Cardiac muscle cell (in vitro differentiated cells and primary cell): Measurements from ENCODE around the gene LY6G6D. TPM values are rescaled to one million over a fixed set of nuclear protein-coding genes. Genes with fewer than 3 reads are reported as not detected.

Experiments
- DNase-seq, 2 donors: peaks; one replicate each; pipeline versions ENCODE4 v3.0.0 to v3.0.0-alpha.2; 2010 to 2017; ENCODE audit warnings: low read depth in 1 of 2, low spot score in 1 of 2
- H3K27ac ChIP-seq: fragments of 200-600 bp; sonication (generic); 2 replicates; pipeline ENCODE4 v1.5.1; 2016
- H3K27me3 ChIP-seq: fragments of 200-600 bp; sonication (generic); 2 replicates; pipeline ENCODE4 v1.6.0; 2016; ENCODE audit warnings: control low read depth
- H3K36me3 ChIP-seq: fragments of 200-600 bp; sonication (generic); 2 replicates; pipeline ENCODE4 v1.5.1; 2016; ENCODE audit warnings: control low read depth
- H3K4me1 ChIP-seq: fragments of 200-600 bp; sonication (generic); 2 replicates; pipeline ENCODE4 v1.8.1; 2017; ENCODE audit warnings: low read depth, mild to moderate bottlenecking, mixed run types
- H3K4me3 ChIP-seq: fragments of 200-600 bp; sonication (generic); 2 replicates; pipeline ENCODE4 v1.5.1; 2016; ENCODE audit warnings: mild to moderate bottlenecking
- H3K9me3 ChIP-seq: fragments of 200-600 bp; sonication (generic); 2 replicates; pipeline ENCODE4 v1.5.1; 2017; ENCODE audit warnings: low read depth, mild to moderate bottlenecking, control low read depth
- CTCF ChIP-seq: IDR thresholded peaks from 2 replicates; pipeline ENCODE4 v1.5.1; 2012; ENCODE audit warnings: low read depth, mild to moderate bottlenecking, low read length
- polyA plus RNA-seq: library from polyadenylated mRNA; unstranded; fragments of >200 nt; fragmentation: Nextera tagmentation; extraction: Ambion mirVana; gene quantifications from 2 replicates; pipeline ENCODE4 v1.2.1, GENCODE V29; 2016
- total RNA-seq: library from RNA; depleted of rRNA; stranded (reverse); fragments of >200 nt; gene quantifications from 2 replicates; pipeline ENCODE4 v1.2.3, GENCODE V29; 2016

The LY6G6D gene
- total and polyA plus RNA-seq, 2 experiments from 2014 or later: not detected

DNA sequence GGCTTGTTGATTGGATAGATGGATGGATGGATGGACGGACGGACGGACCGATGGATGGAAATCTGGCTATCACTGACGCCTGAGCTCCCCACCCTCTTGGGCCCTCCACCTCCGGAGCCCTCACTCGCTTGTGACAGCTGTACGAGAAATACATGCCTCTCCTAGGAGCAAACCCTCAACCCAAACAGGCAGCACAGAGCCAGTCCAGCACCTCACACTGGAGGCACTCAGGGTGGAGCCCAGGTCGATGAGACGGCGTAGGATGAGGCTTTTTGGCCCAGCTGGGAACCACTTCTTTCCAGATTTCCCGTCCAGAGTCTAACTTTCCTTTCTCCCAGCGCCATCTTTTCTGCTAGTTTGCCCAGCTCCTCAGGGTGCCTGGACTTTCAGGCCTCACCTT lies 31.6 kb upstream of the LY6G6D start:
- Histone ChIP-seq H3K9me3 (no peaks in the 10 kb centered on the region), H3K27me3 (peaks cover 10% of the 10 kb centered on the region), H3K36me3 (peaks cover 22% of the 10 kb centered on the region), H3K27ac (no peak overlapping the region), H3K4me1 (peaks cover 2% of the 10 kb centered on the region), H3K4me3 (peak overlapping the region; percentile 29)
- DNase-seq: no peak
- TF ChIP-seq CTCF: no peak

DNA sequence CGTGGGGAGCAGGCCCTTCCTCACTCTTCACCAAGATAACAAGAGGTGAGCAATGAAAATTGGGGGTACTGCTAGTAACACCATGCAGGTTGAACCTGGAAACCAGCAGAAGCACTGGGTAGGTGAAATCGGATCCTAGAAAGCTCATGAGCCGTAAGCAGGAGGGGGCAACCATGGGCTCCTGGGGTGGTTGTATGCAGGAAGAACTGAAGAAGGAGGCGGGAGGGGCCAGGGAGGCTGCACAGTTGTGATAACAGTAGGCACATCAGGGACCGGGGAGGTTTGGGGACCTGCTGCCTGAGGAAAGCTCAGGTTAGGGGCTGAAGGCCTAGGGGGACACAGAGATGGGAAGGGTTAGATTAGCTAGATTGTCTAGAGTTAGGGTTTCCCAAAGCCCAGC lies 28.7 kb upstream of the LY6G6D start:
- H3K36me3 ChIP-seq: peaks cover 32% of the 10 kb centered on the region
- no peak overlapping the region for H3K27ac ChIP-seq
- no peak overlapping the region for H3K4me3 ChIP-seq
- peaks cover 9% of the 10 kb centered on the region for H3K27me3 ChIP-seq
- H3K9me3 ChIP-seq: no peaks in the 10 kb centered on the region
- peaks cover under 1% of the 10 kb centered on the region for H3K4me1 ChIP-seq
- TF ChIP-seq CTCF: no peak
- DNase-seq: no peak

- Histone ChIP-seq H3K27me3 (peaks cover under 1% of the 10 kb centered on the region), H3K36me3 (peaks cover 40% of the 10 kb centered on the region), H3K9me3 (no peaks in the 10 kb centered on the region), H3K4me3 (no peak overlapping the region), H3K4me1 (no peaks in the 10 kb centered on the region), H3K27ac (no peak overlapping the region)
- DNase-seq: no peak
- TF ChIP-seq CTCF: no peak
Measured at GRCh38 chr6:31687321-31687720, 27.8 kb upstream of the LY6G6D start.

DNA sequence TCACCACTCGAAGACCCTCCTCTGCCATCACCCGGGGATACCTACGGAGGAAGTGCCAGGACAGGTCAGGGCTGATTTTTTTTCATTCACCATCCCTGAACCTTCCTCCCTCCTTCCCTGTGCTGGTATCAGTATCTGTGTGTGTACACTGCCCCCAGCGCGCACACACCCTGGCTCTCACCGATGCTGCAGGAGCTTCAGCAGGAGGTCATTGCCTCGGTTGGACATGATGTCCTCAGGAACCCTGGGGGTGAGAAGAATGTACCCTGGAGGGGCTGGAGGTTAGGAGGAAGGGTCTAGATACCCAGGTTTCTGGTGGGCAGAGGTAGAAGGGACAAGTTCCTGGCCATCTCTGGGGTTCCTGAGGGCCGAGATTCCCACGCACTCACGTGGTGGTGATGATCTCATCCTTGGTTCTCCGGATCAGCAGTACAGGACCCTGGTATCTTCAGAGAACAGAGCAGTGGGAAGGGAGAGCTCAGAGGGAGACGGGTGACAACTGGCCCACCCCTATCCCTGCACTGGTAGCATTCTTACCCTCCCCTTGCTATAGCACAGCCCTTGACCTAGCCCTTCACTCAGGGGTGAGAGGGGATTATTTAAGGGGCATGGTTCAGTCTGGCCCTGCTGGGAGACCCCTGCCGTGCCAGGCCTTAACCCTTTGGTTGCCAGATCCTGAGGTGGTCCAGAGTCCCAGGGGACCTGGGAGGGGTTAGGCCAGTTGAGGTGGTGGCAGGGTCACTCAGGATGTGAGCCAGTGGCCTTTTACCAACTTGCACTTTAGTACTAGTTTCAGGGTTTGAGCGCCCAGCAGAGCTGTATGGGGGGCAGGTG lies 27.1 kb upstream of the LY6G6D start:
- Histone ChIP-seq H3K9me3 (no peaks in the 10 kb centered on the region), H3K4me1 (no peaks in the 10 kb centered on the region), H3K4me3 (no peak overlapping the region), H3K27me3 (no peaks in the 10 kb centered on the region), H3K36me3 (peaks cover 46% of the 10 kb centered on the region), H3K27ac (no peak overlapping the region)
- DNase-seq: no peak
- no peak for TF ChIP-seq CTCF

- H3K9me3 ChIP-seq: no peaks in the 10 kb centered on the region
- no peaks in the 10 kb centered on the region for H3K4me1 ChIP-seq
- peak; percentile 39 for TF ChIP-seq CTCF
- no peaks in the 10 kb centered on the region for H3K27me3 ChIP-seq
- peaks cover 47% of the 10 kb centered on the region for H3K36me3 ChIP-seq
- no peak overlapping the region for H3K4me3 ChIP-seq
- H3K27ac ChIP-seq: no peak overlapping the region
- no peak for DNase-seq
Measured at GRCh38 chr6:31689249-31690110, 25.7 kb upstream of the LY6G6D start.
